ENCODE measurements around the gene RAC2.

Gene RAC2

GRCh38 chr22:37215890-37216289 lies 28.2 kb downstream of the RAC2 start:
- no peak for DNase-seq

- no peak for DNase-seq
These were observed 29.4 kb downstream of the RAC2 start for GRCh38 chr22:37214731-37215030.

GRCh38 chr22:37213941-37214730 lies 29.9 kb downstream of the RAC2 start:
- peak; percentile 2 for DNase-seq

- DNase-seq: peak; percentile 2
These were observed 30.7 kb downstream of the RAC2 start for GRCh38 chr22:37213218-37213855.

- no peak for DNase-seq
These were observed 31.7 kb downstream of the RAC2 start, which contains the start of gene SSTR3 for GRCh38 chr22:37212174-37212906. TSS of gene SSTR3 (minus strand) at chr22:37212477. CDS start at chr22:37207803, 4,674 bp downstream.

GRCh38 chr22:37211866-37212173 lies 32.2 kb downstream of the RAC2 start:
- DNase-seq: no peak

- no peak for DNase-seq
These were observed 32.8 kb downstream of the RAC2 start for GRCh38 chr22:37211075-37211865.

GRCh38 chr22:37210041-37210803 lies 33.8 kb downstream of the RAC2 start:
- DNase-seq: no peak

- DNase-seq: no peak
These were observed 34.8 kb downstream of the RAC2 start for GRCh38 chr22:37209140-37209845.

- no peak for DNase-seq
These were observed 35.5 kb downstream of the RAC2 start for GRCh38 chr22:37208401-37209139.

GRCh38 chr22:37207981-37208380 lies 36.1 kb downstream of the RAC2 start:
- DNase-seq: peak; percentile 36

- no peak for DNase-seq
These were observed 36.9 kb downstream of the RAC2 start for GRCh38 chr22:37206841-37207821.

- no peak for DNase-seq
These were observed 37.8 kb downstream of the RAC2 start for GRCh38 chr22:37206118-37206840.

GRCh38 chr22:37205046-37205445 lies 39.0 kb downstream of the RAC2 start:
- DNase-seq: no peak

GRCh38 chr22:37204045-37204655 lies 39.9 kb downstream of the RAC2 start:
- no peak for DNase-seq

GRCh38 chr22:37203354-37204044 lies 40.6 kb downstream of the RAC2 start:
- no peak for DNase-seq

- DNase-seq: no peak
These were observed 41.4 kb downstream of the RAC2 start for GRCh38 chr22:37202716-37203115.

- DNase-seq: no peak
These were observed 42.0 kb downstream of the RAC2 start for GRCh38 chr22:37202001-37202555.

Data from activated gamma-delta T cell treated with Interleukin-2 at 50 U/mL for 16 hours (primary cell).